ENCODE measurements around the gene QTRT2. TPM values are rescaled to one million over a fixed set of nuclear protein-coding genes. Genes with fewer than 3 reads are reported as not detected.

The QTRT2 gene
- total RNA-seq, 1 experiment from 2014 or later: 62.4 TPM

DNA sequence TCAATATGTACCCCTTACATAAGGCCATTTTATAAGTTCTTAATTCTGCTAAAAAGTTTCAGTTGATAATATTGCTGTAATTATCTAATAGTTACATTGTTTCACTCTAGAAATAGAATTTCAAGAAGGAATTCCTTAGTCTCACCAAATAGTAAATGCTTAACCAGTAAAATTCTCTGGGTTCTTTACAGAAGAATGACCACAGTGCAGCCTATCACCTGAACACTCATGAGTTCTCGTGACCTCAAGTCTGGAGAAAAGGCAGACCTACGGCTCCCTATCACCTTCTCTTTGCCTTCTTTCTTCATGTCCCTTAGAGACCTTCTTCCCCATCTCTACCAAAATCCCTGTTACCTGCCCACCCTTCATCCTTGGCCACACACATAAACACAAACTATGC, 31.1 kb upstream of the QTRT2 start:
- POLR2A ChIA-PET (ENCODE audit: low non-redundant PET): no interaction called here
- no peak overlapping the region for H3K4me3 ChIP-seq (ENCODE audit: low read depth, low read length, poor library complexity, severe bottlenecking)
- TF ChIP-seq EZH2 (IDR thresholded peaks at IDR 0.05; ENCODE audit: borderline replicate concordance, low read depth, low read length, poor library complexity, severe bottlenecking): no peak
- TF ChIP-seq, protein P1, sequence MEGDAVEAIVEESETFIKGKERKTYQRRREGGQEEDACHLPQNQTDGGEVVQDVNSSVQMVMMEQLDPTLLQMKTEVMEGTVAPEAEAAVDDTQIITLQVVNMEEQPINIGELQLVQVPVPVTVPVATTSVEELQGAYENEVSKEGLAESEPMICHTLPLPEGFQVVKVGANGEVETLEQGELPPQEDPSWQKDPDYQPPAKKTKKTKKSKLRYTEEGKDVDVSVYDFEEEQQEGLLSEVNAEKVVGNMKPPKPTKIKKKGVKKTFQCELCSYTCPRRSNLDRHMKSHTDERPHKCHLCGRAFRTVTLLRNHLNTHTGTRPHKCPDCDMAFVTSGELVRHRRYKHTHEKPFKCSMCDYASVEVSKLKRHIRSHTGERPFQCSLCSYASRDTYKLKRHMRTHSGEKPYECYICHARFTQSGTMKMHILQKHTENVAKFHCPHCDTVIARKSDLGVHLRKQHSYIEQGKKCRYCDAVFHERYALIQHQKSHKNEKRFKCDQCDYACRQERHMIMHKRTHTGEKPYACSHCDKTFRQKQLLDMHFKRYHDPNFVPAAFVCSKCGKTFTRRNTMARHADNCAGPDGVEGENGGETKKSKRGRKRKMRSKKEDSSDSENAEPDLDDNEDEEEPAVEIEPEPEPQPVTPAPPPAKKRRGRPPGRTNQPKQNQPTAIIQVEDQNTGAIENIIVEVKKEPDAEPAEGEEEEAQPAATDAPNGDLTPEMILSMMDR (conservative IDR thresholded peaks at IDR 0.05; ENCODE audit: low read depth, low read length): no peak
- no peaks in the 10 kb centered on the region for H3K36me3 ChIP-seq (ENCODE audit: insufficient read depth, low read length, poor library complexity, severe bottlenecking)
- no peaks in the 10 kb centered on the region for H3K4me1 ChIP-seq (ENCODE audit: insufficient read depth, low read length, poor library complexity, severe bottlenecking)
- CTCF ChIA-PET: no interaction called here
- intact Hi-C loops (cut with micrococcal nuclease; ENCODE audit: unreplicated experiment): no loop called here
- H3K9me3 ChIP-seq (ENCODE audit: low read depth, low read length, poor library complexity, severe bottlenecking): no peaks in the 10 kb centered on the region
- no peak overlapping the region for H3K27ac ChIP-seq (ENCODE audit: low read depth, low read length, poor library complexity, severe bottlenecking)
- no TSS peak for BruUV-seq (replicated peaks)
- no peaks in the 10 kb centered on the region for H3K27me3 ChIP-seq (replicated peaks; ENCODE audit: insufficient read depth, low read depth, low read length, poor library complexity)
- DNase-seq (ENCODE audit: low spot score): no peak

DNA sequence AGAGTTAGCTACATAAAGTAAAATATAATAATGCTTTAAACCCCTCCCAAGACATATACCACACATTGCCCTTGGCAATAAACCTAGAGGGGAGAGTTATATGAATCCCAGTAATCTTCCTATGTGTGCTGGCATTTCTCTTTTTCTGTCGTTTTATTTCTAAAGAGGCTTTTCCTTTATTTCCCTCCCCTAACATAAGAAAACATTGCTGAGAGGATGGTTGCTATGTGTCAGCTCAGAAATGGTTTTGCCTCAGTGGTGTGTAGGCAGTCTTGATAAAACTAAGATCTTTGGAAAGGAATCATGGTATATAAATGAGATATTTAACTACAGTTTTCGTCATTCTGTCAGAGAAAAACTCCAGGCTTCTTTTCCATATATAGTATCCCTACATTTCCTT, 30.2 kb upstream of the QTRT2 start:
- ChIA-PET POLR2A (ENCODE audit: low non-redundant PET) (no interaction called here), CTCF (no interaction called here)
- no peak overlapping the region for H3K27ac ChIP-seq (ENCODE audit: low read depth, low read length, poor library complexity, severe bottlenecking)
- DNase-seq (ENCODE audit: low spot score): no peak
- H3K4me1 ChIP-seq (ENCODE audit: insufficient read depth, low read length, poor library complexity, severe bottlenecking): no peaks in the 10 kb centered on the region
- no peaks in the 10 kb centered on the region for H3K9me3 ChIP-seq (ENCODE audit: low read depth, low read length, poor library complexity, severe bottlenecking)
- TF ChIP-seq, protein P1 (conservative IDR thresholded peaks at IDR 0.05; ENCODE audit: low read depth, low read length): no peak
- TF ChIP-seq EZH2 (IDR thresholded peaks at IDR 0.05; ENCODE audit: borderline replicate concordance, low read depth, low read length, poor library complexity, severe bottlenecking): no peak
- intact Hi-C loops (cut with micrococcal nuclease; ENCODE audit: unreplicated experiment): no loop called here
- no peaks in the 10 kb centered on the region for H3K36me3 ChIP-seq (ENCODE audit: insufficient read depth, low read length, poor library complexity, severe bottlenecking)
- H3K4me3 ChIP-seq (ENCODE audit: low read depth, low read length, poor library complexity, severe bottlenecking): no peak overlapping the region
- H3K27me3 ChIP-seq (replicated peaks; ENCODE audit: insufficient read depth, low read depth, low read length, poor library complexity): no peaks in the 10 kb centered on the region
- BruUV-seq (replicated peaks): no TSS peak

DNA sequence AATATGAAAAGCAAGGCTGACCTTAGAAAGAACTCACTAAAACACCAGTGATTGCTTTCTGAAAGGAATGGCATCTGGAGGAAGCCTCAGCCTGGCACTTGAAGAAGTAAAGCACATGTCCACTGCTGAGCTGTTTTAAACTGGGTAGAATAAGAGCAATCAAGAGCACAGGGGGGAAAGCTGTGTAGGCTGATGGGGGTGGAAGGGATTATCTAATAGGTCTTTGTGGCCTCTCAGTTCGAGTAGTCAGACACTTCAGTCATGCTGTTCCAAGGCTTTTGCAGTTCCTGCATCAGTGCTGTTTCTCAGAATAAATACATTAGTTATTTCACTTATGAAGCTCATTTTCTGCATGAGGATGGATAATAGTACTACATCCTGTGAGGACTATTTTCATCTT, 22.8 kb upstream of the QTRT2 start:
- BruUV-seq (replicated peaks): no TSS peak
- ChIA-PET CTCF (no interaction called here), POLR2A (ENCODE audit: low non-redundant PET) (no interaction called here)

More for the DNA sequence above, 22.8 kb upstream of the QTRT2 start:
- TF ChIP-seq, protein P1 (conservative IDR thresholded peaks at IDR 0.05; ENCODE audit: low read depth, low read length): no peak
- TF ChIP-seq EZH2 (IDR thresholded peaks at IDR 0.05; ENCODE audit: borderline replicate concordance, low read depth, low read length, poor library complexity, severe bottlenecking): no peak
- no peak overlapping the region for H3K4me3 ChIP-seq (ENCODE audit: low read depth, low read length, poor library complexity, severe bottlenecking)
- no peaks in the 10 kb centered on the region for H3K36me3 ChIP-seq (ENCODE audit: insufficient read depth, low read length, poor library complexity, severe bottlenecking)
- H3K27me3 ChIP-seq (replicated peaks; ENCODE audit: insufficient read depth, low read depth, low read length, poor library complexity): no peaks in the 10 kb centered on the region
- DNase-seq (ENCODE audit: low spot score): no peak
- H3K27ac ChIP-seq (ENCODE audit: low read depth, low read length, poor library complexity, severe bottlenecking): no peak overlapping the region
- H3K4me1 ChIP-seq (ENCODE audit: insufficient read depth, low read length, poor library complexity, severe bottlenecking): no peaks in the 10 kb centered on the region
- no peaks in the 10 kb centered on the region for H3K9me3 ChIP-seq (ENCODE audit: low read depth, low read length, poor library complexity, severe bottlenecking)
- intact Hi-C loops (cut with micrococcal nuclease; ENCODE audit: unreplicated experiment): no loop called here
